Measurements from ENCODE around the gene RALGAPA1.

GRCh38 chr14:35506927-35507326 is 302.2 kb downstream of the RALGAPA1 start:
- TF ChIP-seq CTCF (IDR thresholded peaks at IDR 0.05; ENCODE audit: borderline replicate concordance, extremely low read depth, low read length, poor library complexity, severe bottlenecking) (no peak), EZH2 (IDR thresholded peaks at IDR 0.05; ENCODE audit: borderline replicate concordance, low read depth, low read length, severe bottlenecking) (no peak)

All from DND-41 (cell line).